KOPT-K1 (cell line): Measurements from ENCODE around the gene TSPAN9.
"Not testable (repeated sequence)": the region's sequence is repeated elsewhere in the genome, so short reads cannot be mapped to it uniquely, and the experiment has no call there.

ENCODE experiments used
- H3K27ac ChIP-seq: fragments of 200-600 bp; sonication (generic); 2 replicates; pipeline ENCODE4 v1.5.1; 2016; ENCODE audit warnings: antibody characterized with exemption, mild to moderate bottlenecking, low read depth, low read length; ENCODE audit not compliant: poor library complexity, severe bottlenecking
- H3K36me3 ChIP-seq: fragments of 200-600 bp; sonication (generic); 2 replicates; pipeline ENCODE4 v1.5.1; 2017; ENCODE audit warnings: antibody characterized with exemption, mild to moderate bottlenecking, low read length, moderate library complexity; ENCODE audit not compliant: insufficient read depth
- H3K9me3 ChIP-seq: fragments of 200-600 bp; sonication (generic); 2 replicates; pipeline ENCODE4 v1.5.1; 2017; ENCODE audit warnings: antibody characterized with exemption, low read length, mild to moderate bottlenecking; ENCODE audit not compliant: insufficient read depth, poor library complexity, severe bottlenecking

Gene TSPAN9

DNA sequence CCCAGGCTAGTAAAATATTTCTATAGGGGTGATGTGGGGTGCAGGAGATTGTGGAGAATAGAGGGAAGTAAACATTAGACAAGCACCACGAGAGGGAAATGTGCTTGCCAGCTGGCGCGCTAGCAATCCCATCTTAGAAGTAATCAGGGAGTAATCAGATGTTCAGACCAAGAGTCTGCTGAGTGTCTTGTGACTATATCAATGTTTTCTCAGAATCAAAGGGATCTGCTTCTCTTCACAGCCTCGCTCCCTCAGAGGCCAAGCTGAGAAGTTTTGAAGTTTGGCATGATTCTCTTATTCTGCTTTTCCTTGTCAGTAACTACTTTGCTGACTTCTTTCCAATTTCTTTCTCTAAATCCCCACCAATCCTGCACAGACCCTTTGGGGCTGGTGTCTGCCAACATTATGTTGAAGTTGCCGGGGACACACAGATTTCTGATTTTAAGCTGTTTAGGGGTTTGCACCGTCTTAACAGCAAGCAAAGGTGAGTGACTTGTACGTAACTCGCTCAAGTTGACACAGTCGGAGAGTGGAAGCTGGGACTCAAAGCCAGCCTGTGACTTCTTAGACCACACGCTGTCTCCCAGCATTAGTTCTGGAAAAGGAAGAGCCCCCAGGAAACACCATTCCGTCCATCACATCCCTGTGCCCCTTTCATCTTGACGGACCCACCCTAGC lies 22.0 kb upstream of the TSPAN9 start:
- Histone ChIP-seq H3K9me3 (no peaks in the 10 kb centered on the region), H3K27ac (no peak overlapping the region), H3K36me3 (no peaks in the 10 kb centered on the region)

DNA sequence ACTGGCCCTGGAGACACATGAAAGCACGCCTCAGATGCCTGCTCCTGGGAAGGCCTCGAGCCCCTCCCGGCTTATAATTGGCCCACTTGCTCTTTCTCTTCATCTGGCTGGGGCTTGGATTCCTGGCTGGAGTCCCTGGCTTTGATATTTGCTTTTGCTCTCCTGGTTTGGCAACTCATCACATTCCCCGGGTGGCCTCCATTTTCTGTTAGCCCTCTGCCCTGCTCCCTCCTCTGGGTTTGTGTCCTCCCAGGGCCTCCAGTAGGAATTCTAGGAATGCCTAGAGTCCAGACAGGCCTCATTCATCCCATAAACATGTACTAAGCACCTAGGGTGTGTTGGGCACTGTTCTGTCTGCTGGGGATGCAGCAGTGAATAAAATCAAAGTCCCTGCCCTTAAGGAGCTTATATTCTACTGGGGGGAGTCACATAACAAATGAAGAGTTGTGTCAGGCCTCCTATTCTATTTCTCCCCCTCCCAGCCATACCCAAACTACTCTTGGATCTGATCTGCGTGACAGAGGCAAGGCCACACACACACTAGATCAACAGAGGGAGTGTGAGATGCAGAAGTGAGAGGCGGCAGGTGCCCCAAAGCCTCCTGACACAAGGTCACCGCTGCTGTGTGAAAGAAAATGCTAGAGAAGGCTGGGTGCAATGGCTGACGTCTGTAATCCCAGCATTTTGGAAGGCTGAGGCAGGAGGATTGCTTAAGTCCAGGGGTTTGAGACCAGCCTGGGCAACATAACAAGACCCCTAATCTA lies 21.3 kb upstream of the TSPAN9 start:
- no peaks in the 10 kb centered on the region for H3K36me3 ChIP-seq
- no peaks in the 10 kb centered on the region for H3K9me3 ChIP-seq
- no peak overlapping the region for H3K27ac ChIP-seq

DNA sequence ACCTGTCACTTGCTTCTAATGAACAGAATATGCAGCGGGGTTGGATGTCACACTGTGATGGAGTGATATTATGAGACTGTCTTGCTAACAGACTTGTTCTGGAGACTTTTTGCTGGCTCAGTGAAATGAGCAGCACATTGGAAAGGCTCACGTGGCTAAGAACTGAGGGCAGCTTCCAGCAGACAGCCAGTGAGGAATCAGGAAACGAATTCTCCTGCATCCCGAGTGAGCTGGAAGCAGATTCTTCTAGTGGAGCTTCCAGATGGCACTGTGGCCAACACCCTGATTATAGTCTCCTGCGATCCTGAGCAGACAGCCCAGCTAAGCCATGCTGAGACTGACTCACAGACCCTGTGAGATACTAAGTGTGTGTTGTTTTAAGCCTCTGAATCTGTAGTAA lies 16.1 kb upstream of the TSPAN9 start:
- H3K9me3 ChIP-seq, result peaks cover 14% of the 10 kb centered on the region
- no peaks in the 10 kb centered on the region for H3K36me3 ChIP-seq
- H3K27ac ChIP-seq, result no peak overlapping the region

DNA sequence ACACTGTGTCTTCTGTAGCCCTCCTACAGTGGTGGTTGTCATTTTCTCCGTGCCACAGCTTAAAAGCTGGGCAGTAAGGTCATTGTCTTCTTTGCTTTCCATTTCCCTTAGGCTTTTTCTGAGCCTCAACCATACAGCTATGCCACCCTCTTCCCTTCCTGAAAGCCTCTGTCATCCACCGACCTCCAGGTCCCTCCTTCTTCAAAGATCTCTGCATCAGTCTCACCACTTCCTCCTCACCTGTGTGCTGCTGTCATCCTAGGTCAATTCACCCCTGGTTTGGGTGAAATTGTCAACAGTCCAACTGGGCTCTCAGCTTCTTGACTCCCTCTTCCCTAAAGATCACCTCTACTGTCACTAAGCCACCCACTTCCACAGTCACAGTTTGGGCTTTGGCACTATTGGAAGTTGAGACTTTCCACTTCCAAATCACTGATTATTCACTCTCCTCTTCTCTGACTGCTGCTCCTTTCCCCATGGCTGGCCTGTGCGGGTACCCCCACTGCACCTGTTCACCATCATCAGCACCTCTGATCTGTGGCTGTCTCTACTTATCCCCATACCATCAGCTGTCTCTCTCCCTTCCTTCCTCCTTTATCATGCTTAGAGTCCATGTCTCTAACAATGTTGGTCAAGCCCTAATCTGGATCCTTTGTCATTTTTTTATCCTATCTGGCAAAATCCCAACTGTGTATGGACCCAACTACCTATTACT lies 15.5 kb upstream of the TSPAN9 start:
- Histone ChIP-seq H3K9me3 (peaks cover 14% of the 10 kb centered on the region), H3K36me3 (no peaks in the 10 kb centered on the region), H3K27ac (no peak overlapping the region)

DNA sequence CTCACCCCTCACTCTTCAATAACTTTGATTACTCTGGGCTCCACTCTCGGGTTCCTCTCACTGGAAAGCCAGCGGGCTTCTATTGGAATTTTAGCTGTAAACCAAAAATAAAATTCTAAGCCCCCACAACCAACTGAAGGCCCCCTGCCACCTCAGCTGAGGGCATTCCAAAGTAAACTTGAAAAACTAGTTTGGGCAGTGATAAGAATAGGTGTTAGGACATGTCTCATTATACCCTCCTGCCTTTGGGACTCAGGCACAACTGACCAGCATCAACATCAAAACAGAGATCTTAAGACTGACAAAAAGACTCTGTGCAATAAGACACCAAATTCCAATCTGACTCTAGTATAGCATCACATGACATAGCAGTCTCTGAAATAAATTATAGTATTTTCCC lies 11.9 kb upstream of the TSPAN9 start:
- H3K36me3 ChIP-seq, result no peaks in the 10 kb centered on the region
- H3K27ac ChIP-seq, result no peak overlapping the region
- H3K9me3 ChIP-seq, result peaks cover 14% of the 10 kb centered on the region

DNA sequence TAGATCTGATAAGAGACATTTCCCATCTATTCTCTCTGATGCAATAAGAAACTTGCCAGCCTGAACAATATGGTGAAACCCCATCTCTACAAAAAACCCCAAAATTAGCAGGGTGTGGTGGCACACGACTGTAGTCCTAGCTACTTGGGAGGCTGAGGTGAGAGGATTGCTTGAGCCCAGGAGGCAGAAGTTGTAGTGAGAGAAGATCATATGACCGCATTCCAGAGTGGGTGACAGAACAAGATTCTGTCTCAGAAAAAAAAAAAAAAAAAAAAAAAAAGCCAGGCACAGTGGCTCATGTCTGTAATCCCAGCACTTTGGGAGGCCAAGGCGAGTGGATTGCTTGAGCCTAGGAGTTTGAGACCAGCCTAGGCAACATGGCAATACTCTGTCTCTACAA lies 11.3 kb upstream of the TSPAN9 start:
- H3K9me3 ChIP-seq, result peaks cover 14% of the 10 kb centered on the region
- not testable (repeated sequence) for H3K27ac ChIP-seq, H3K36me3 ChIP-seq

DNA sequence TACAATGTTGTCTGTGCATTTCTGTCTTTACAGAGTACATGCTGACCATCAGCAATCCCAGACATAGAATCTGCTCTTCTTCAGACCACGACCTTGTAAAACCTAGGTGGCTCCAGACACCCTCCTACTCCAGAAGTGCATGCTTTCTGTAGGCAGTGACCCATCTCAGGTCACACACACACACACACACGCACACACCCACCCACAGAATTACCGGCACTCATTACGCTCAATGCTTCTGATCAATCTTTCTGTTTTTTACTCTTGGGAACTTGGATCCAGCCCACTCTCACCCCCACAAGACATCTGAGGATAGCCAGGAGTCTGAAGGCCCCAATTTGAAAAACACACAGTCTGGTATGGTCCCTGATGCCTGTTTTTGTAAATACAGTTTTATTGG lies 7.5 kb upstream of the TSPAN9 start:
- Histone ChIP-seq H3K9me3 (peaks cover under 1% of the 10 kb centered on the region), H3K27ac (no peak overlapping the region), H3K36me3 (no peaks in the 10 kb centered on the region)

DNA sequence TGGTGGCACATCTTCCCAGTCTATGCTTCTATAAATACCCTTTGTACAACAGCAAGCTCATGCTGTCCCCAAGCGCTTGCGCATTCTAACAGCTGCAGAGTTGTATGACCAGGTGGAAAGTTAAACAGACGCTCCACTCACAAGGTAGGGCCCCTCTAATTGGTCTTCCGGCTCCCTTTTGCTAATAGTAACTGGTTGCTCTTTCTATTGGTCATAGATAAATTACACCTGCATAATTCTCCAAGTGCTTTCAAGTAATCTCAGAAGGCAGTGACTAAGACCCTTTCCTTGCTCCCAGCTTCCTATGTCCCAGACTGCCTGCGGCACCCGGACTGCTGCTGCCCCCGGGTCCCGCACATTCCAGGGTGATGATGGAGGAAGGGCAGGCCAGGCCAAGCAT lies 6.1 kb upstream of the TSPAN9 start:
- H3K9me3 ChIP-seq, result no peaks in the 10 kb centered on the region
- no peak overlapping the region for H3K27ac ChIP-seq
- no peaks in the 10 kb centered on the region for H3K36me3 ChIP-seq

DNA sequence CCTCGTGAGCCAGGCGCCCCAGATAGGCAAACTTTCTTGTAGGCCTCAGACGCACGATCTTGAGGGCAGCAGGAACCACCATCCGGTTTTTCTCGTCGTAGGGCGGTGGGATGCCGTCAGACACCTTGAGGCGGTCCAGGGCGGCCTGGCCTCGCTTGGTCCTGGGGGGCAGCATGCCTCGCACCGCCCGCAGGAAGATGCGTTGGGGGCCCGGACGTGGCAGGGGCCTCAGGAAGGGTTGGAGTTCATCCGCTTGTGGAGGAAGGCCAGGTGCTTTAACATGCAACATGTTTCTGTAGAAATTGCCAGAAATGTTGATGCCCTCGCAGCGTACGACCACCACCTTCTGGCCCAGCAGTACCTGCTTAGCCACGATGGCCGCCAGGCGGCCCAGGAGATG lies 5.5 kb upstream of the TSPAN9 start:
- Histone ChIP-seq H3K36me3 (no peaks in the 10 kb centered on the region), H3K9me3 (no peaks in the 10 kb centered on the region), H3K27ac (no peak overlapping the region)

DNA sequence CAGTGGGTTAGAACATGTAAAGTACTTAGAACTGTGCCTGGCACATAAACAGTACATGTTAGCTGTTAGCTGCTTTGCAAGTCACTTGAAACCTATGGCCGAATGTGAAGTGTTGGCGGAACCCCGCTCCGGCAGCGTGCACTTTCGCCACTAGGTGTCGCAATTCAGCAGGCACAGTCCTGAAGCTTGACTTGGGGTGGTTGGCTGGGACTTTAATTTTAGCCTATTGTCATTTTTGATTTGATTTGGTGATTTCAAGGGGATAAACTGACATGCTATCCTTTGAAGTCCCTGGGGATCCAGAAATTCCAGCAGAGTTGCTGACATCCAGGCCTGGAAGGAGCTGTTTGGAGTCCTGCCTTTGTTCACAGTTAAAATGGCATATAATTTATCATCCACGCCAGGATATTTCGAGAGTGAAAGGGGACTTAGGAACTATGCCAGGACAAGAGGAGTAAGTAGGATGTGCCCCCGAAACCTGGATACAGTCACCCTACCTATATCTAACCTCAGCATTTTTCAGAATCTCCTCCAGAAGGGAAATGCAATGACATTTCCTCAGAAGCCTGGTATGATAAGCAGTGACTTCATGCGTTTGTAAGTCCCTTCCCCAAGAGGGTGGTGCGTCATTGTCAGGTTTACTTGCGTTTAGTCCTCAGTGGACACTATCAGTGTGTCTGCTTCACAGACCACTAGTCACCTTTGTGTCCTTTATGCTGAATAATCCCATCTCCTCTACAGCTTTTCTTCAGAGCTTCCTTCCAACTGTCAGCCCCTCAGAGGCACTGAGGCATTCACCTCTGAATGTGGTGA lies 3.5 kb upstream of the TSPAN9 start:
- Histone ChIP-seq H3K9me3 (no peaks in the 10 kb centered on the region), H3K27ac (no peak overlapping the region), H3K36me3 (no peaks in the 10 kb centered on the region)

DNA sequence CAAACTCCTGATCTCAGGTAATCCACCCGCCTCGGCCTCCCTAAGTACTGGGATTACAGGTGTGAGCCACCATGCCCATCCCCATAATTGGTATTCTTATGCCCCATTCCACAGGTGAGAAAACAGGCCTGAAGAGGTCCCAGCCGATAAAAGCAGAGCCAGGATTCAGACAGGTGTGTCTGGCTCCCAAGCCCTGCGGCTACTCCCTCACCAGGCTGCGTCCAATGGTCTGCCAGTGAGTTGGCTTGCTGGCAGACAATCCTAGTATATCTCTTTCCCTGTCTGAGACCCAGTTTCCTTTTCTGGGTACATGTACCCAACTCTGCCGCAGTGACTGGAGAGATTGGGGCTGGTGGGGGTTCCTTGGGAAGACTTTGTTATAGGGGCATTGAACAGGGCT lies 1.9 kb upstream of the TSPAN9 start:
- Histone ChIP-seq H3K27ac (no peak overlapping the region), H3K36me3 (no peaks in the 10 kb centered on the region), H3K9me3 (no peaks in the 10 kb centered on the region)

DNA sequence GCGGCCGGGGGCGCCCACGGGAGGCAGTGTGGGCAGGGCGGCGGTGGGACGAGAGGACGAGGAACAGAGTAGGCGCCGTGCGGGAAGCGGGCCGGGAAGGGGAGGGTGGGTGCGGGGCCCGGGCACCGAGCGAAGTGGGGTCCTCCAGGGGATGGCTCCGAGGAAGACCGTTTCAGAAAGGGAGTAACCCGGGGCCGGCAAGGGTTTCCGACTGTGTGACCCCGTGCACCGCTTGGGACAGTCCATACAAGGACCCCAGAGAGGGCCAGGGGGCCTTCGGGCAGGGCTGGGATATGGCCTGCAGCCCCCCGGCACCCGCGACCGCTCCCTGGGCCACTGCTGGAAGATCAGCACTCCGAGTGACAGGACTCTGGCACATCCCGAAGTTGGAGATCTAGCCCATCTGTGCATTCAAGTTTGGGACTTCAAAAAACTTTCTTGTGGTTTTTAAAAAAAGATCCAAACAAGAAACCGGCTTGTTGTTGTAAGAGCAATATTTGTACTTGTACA lies 448 bp downstream of the TSPAN9 start:
- no peaks in the 10 kb centered on the region for H3K36me3 ChIP-seq
- H3K9me3 ChIP-seq, result no peaks in the 10 kb centered on the region
- H3K27ac ChIP-seq, result no peak overlapping the region

DNA sequence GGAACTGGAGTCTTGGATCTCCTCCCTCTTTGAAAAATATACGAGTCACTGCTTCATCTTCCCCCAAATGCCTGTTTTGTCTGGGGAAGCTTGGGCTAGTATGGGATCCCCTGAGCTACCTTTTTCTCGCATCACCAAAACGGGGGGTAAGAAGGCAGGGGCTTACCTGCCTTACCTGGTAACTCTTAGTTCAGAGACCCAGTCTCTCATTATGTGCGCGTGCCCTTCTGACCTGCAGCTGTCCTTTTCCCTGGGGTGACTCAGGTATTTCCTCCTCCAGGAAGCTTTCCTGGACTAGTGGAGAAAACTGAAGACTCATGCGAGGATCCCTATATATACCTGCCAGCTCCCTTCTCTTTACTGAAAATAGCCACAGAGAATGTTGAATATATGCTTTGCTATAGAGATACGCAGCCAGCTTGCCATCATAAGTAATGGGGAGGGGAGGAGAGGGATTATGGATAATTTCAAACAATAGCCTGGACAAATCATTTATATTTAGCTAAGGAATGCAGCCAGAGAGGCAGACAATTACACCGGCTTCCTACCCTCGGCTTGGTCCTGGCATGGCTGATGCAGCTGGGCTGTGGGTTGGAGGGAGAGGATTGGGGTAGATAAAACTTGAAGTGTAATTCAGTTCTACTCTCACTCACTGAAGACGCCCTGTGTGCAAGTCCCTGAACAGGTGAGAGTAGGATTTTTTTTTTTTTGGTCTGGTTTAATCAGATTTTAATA lies 1.1 kb downstream of the TSPAN9 start:
- H3K9me3 ChIP-seq, result no peaks in the 10 kb centered on the region
- H3K36me3 ChIP-seq, result no peaks in the 10 kb centered on the region
- no peak overlapping the region for H3K27ac ChIP-seq

DNA sequence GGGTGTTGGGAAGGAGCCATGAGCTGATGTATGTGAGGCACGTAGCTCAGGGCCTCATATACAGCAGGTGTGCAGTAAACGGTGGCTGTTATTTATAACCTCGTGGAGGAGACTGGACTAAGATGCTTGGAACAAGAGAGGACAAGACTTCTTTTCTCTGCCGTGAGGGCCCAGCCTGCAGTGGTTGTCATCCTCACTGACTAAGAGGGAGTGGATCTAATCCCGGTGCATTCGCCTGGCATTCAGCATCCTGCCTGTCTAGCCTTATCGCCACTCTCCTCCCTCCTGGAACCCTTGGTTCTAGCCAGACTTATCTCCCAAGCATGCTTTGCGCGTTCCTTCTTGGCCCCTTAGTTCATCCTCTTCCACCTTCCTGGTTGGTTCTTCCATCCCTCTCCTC lies 3.9 kb downstream of the TSPAN9 start:
- Histone ChIP-seq H3K9me3 (no peaks in the 10 kb centered on the region), H3K36me3 (no peaks in the 10 kb centered on the region), H3K27ac (no peak overlapping the region)
